Mesenchymal stem cell (in vitro differentiated cells and primary cell): ENCODE measurements around the gene NRG3.

ENCODE experiments used
- DNase-seq: peaks from one replicate; pipeline ENCODE4 v3.0.0-alpha.2; 2013
- H2AFZ ChIP-seq: one replicate; pipeline ENCODE4 v1.6.1; 2013; ENCODE audit warnings: low read depth, mild to moderate bottlenecking, control low read depth, inconsistent platforms, low read length, moderate library complexity
- H2AK5ac ChIP-seq: 2 replicates; pipeline ENCODE4 v1.6.1; 2013; ENCODE audit warnings: low read length, moderate library complexity, mild to moderate bottlenecking, inconsistent platforms; ENCODE audit not compliant: severe bottlenecking
- H2BK120ac ChIP-seq: one replicate; pipeline ENCODE4 v1.6.1; 2013; ENCODE audit warnings: low read depth, mild to moderate bottlenecking, inconsistent platforms, low read length, moderate library complexity
- H2BK12ac ChIP-seq, 2 experiments: one replicate each; pipeline ENCODE4 v1.6.1; 2013; ENCODE audit warnings: inconsistent platforms in 2 of 2, low read length in 2 of 2, mild to moderate bottlenecking in 2 of 2, moderate library complexity in 2 of 2, control low read depth in 1 of 2
- H2BK15ac ChIP-seq: one replicate; pipeline ENCODE4 v1.6.1; 2013; ENCODE audit warnings: mild to moderate bottlenecking, low read depth, inconsistent platforms; ENCODE audit not compliant: poor library complexity, severe bottlenecking
- H2BK5ac ChIP-seq: 2 replicates; pipeline ENCODE4 v1.6.1; 2013; ENCODE audit warnings: low read depth, mild to moderate bottlenecking, low read length, control low read depth, inconsistent platforms; ENCODE audit not compliant: poor library complexity, severe bottlenecking
- H3K14ac ChIP-seq, 2 experiments: one replicate each; pipeline ENCODE4 v1.6.1; 2013; ENCODE audit warnings: inconsistent platforms in 2 of 2, low read length in 2 of 2, control low read depth in 1 of 2, mild to moderate bottlenecking in 1 of 2, moderate library complexity in 1 of 2
- H3K18ac ChIP-seq, 2 experiments: one replicate each; pipeline ENCODE4 v1.6.1; 2013; ENCODE audit warnings: inconsistent platforms in 2 of 2, low read length in 2 of 2, control low read depth in 1 of 2, low read depth in 1 of 2, mild to moderate bottlenecking in 1 of 2
- H3K23ac ChIP-seq, 2 experiments: one replicate each; pipeline ENCODE4 v1.6.1; 2013; ENCODE audit warnings: inconsistent platforms in 2 of 2, low read length in 2 of 2, mild to moderate bottlenecking in 2 of 2, moderate library complexity in 2 of 2, control low read depth in 1 of 2
- H3K27ac ChIP-seq: 2 replicates; pipeline ENCODE4 v1.5.1; 2013; ENCODE audit warnings: mild to moderate bottlenecking, moderate library complexity, low read length, control low read depth, inconsistent platforms; ENCODE audit not compliant: poor library complexity, severe bottlenecking
- H3K27me3 ChIP-seq, 2 experiments: 2 replicates each; pipeline versions ENCODE4 v1.6.1 to v1.7.0; 2013; ENCODE audit warnings: low read length in 2 of 2, mild to moderate bottlenecking in 2 of 2, moderate library complexity in 2 of 2, control low read depth in 1 of 2, inconsistent platforms in 1 of 2; ENCODE audit not compliant: control insufficient read depth in 1 of 2, insufficient read depth in 1 of 2
- H3K36me3 ChIP-seq, 2 experiments: 2 replicates each; pipeline versions ENCODE4 v1.6.1 to v1.7.0; 2013; ENCODE audit warnings: low read length in 2 of 2, control low read depth in 1 of 2, inconsistent platforms in 1 of 2, low read depth in 1 of 2, mild to moderate bottlenecking in 1 of 2; ENCODE audit not compliant: insufficient read depth in 2 of 2, control insufficient read depth in 1 of 2
- H3K4ac ChIP-seq, 2 experiments: one replicate each; pipeline ENCODE4 v1.6.1; 2013; ENCODE audit warnings: inconsistent platforms in 2 of 2, low read length in 2 of 2, mild to moderate bottlenecking in 2 of 2, moderate library complexity in 2 of 2, control low read depth in 1 of 2, low read depth in 1 of 2
- H3K4me1 ChIP-seq: 2 replicates; pipeline ENCODE4 v1.6.1; 2013; ENCODE audit warnings: low read depth, low read length, control low read depth; ENCODE audit not compliant: control insufficient read depth, insufficient read depth
- H3K4me2 ChIP-seq: 2 replicates; pipeline ENCODE4 v1.6.1; 2013; ENCODE audit warnings: low read length, mild to moderate bottlenecking, inconsistent platforms; ENCODE audit not compliant: poor library complexity, severe bottlenecking
- H3K4me3 ChIP-seq, 2 experiments: 2 replicates each; pipeline versions ENCODE4 v1.5.1 to v1.7.0; 2013; ENCODE audit warnings: low read length in 2 of 2, mild to moderate bottlenecking in 2 of 2, control low read depth in 1 of 2, low read depth in 1 of 2; ENCODE audit not compliant: insufficient read depth in 1 of 2
- H3K79me1 ChIP-seq: replicated peaks from 2 replicates; pipeline ENCODE4 v1.6.1; 2013; ENCODE audit warnings: mild to moderate bottlenecking, control low read depth, low read length, inconsistent platforms; ENCODE audit not compliant: poor library complexity, severe bottlenecking
- H3K9ac ChIP-seq: 2 replicates; pipeline ENCODE4 v1.7.0; 2013; ENCODE audit warnings: mild to moderate bottlenecking, low read length, moderate library complexity
- H3K9me3 ChIP-seq: 2 replicates; pipeline ENCODE4 v1.7.0; 2013; ENCODE audit warnings: mild to moderate bottlenecking, low read length; ENCODE audit not compliant: control insufficient read depth
- H4K8ac ChIP-seq: one replicate; pipeline ENCODE4 v1.6.1; 2013; ENCODE audit warnings: inconsistent platforms, mild to moderate bottlenecking, low read length, moderate library complexity
- H4K91ac ChIP-seq: one replicate; pipeline ENCODE4 v1.6.1; 2013; ENCODE audit warnings: mild to moderate bottlenecking, low read length, inconsistent platforms
- WGBS: methylation state at CpG from one replicate; pipeline ENCODE4 v1.1.7; 2013; ENCODE audit warnings: mixed read lengths; 5-methylcytosine and 5-hydroxymethylcytosine counted together

The NRG3 gene

GRCh38 chr10:82685087-82685486 lies 810.1 kb downstream of the NRG3 start:
- DNase-seq, result no peak
- no peak overlapping the region for H2AFZ ChIP-seq
- H3K4me2 ChIP-seq, result no peak overlapping the region
- no peak overlapping the region for H2BK15ac ChIP-seq
- no peak overlapping the region for H3K14ac ChIP-seq
- no peaks in the 10 kb centered on the region for H3K4me1 ChIP-seq
- no peak overlapping the region for H4K8ac ChIP-seq
- H4K91ac ChIP-seq, result no peak overlapping the region
- no peak overlapping the region for H2BK120ac ChIP-seq
- H3K36me3 ChIP-seq, result no peaks in the 10 kb centered on the region
- H3K23ac ChIP-seq, result no peak overlapping the region
- no peaks in the 10 kb centered on the region for H3K79me1 ChIP-seq
- no peak overlapping the region for H3K4ac ChIP-seq
- no peaks in the 10 kb centered on the region for H3K27me3 ChIP-seq
- H3K27ac ChIP-seq, result no peak overlapping the region
- H3K9ac ChIP-seq, result no peak overlapping the region
- H3K9me3 ChIP-seq, result no peaks in the 10 kb centered on the region
- no peak overlapping the region for H3K18ac ChIP-seq
- no peak overlapping the region for H2BK5ac ChIP-seq
- no peak overlapping the region for H2BK12ac ChIP-seq
- no peak overlapping the region for H2AK5ac ChIP-seq
- WGBS, result 92% methylated on average over 1 of the region's 2 CpGs
- H3K4me3 ChIP-seq, result no peak overlapping the region

GRCh38 chr10:82691211-82691610 lies 816.2 kb downstream of the NRG3 start:
- H3K4me3 ChIP-seq, result no peak overlapping the region
- no peaks in the 10 kb centered on the region for H3K79me1 ChIP-seq
- H3K27me3 ChIP-seq, result no peaks in the 10 kb centered on the region
- H2BK15ac ChIP-seq, result no peak overlapping the region
- no peak overlapping the region for H2AFZ ChIP-seq
- no peak overlapping the region for H2BK12ac ChIP-seq
- DNase-seq, result no peak
- no peak overlapping the region for H2BK120ac ChIP-seq
- no peaks in the 10 kb centered on the region for H3K4me1 ChIP-seq
- H3K14ac ChIP-seq, result no peak overlapping the region
- H3K23ac ChIP-seq, result no peak overlapping the region
- no peaks in the 10 kb centered on the region for H3K36me3 ChIP-seq
- no peak overlapping the region for H3K4ac ChIP-seq
- no peak overlapping the region for H2BK5ac ChIP-seq
- H3K4me2 ChIP-seq, result no peak overlapping the region
- H2AK5ac ChIP-seq, result no peak overlapping the region
- no peak overlapping the region for H4K8ac ChIP-seq
- no peak overlapping the region for H3K9ac ChIP-seq
- no peak overlapping the region for H3K27ac ChIP-seq
- 97% methylated on average over 2 of the region's 2 CpGs for WGBS
- H3K18ac ChIP-seq, result no peak overlapping the region
- no peak overlapping the region for H4K91ac ChIP-seq
- H3K9me3 ChIP-seq, result peaks cover 2% of the 10 kb centered on the region

- no peak overlapping the region for H3K4me3 ChIP-seq
- H3K4me1 ChIP-seq, result no peaks in the 10 kb centered on the region
- no peak overlapping the region for H2BK15ac ChIP-seq
- no peak overlapping the region for H3K23ac ChIP-seq
- no peak overlapping the region for H2AFZ ChIP-seq
- no peak overlapping the region for H3K4me2 ChIP-seq
- no peak for DNase-seq
- no peaks in the 10 kb centered on the region for H3K27me3 ChIP-seq
- peaks cover 2% of the 10 kb centered on the region for H3K9me3 ChIP-seq
- H2BK5ac ChIP-seq, result no peak overlapping the region
- no peak overlapping the region for H2AK5ac ChIP-seq
- no peak overlapping the region for H2BK120ac ChIP-seq
- H4K8ac ChIP-seq, result no peak overlapping the region
- no peak overlapping the region for H4K91ac ChIP-seq
- no peak overlapping the region for H2BK12ac ChIP-seq
- 98% methylated on average over 4 of the region's 4 CpGs for WGBS
- H3K9ac ChIP-seq, result no peak overlapping the region
- H3K4ac ChIP-seq, result no peak overlapping the region
- H3K18ac ChIP-seq, result no peak overlapping the region
- no peaks in the 10 kb centered on the region for H3K79me1 ChIP-seq
- no peaks in the 10 kb centered on the region for H3K36me3 ChIP-seq
- no peak overlapping the region for H3K14ac ChIP-seq
- H3K27ac ChIP-seq, result no peak overlapping the region
Measured at GRCh38 chr10:82692458-82692857, 817.5 kb downstream of the NRG3 start.

- Histone ChIP-seq H2AFZ (no peak overlapping the region), H3K4ac (no peak overlapping the region), H3K27me3 (no peaks in the 10 kb centered on the region), H3K14ac (no peak overlapping the region), H3K4me3 (no peak overlapping the region), H4K91ac (no peak overlapping the region), H3K9ac (no peak overlapping the region), H2BK120ac (no peak overlapping the region), H3K18ac (no peak overlapping the region), H2BK5ac (no peak overlapping the region), H2BK12ac (no peak overlapping the region), H3K36me3 (no peaks in the 10 kb centered on the region), H3K27ac (no peak overlapping the region), H2AK5ac (no peak overlapping the region), H3K23ac (no peak overlapping the region), H4K8ac (no peak overlapping the region), H3K79me1 (no peaks in the 10 kb centered on the region), H3K4me1 (no peaks in the 10 kb centered on the region), H2BK15ac (no peak overlapping the region), H3K4me2 (no peak overlapping the region), H3K9me3 (no peaks in the 10 kb centered on the region)
- DNase-seq, result no peak
- no CpG with 5 or more reads among the region's 1 CpG for WGBS
Measured at GRCh38 chr10:82721831-82722230, 846.8 kb downstream of the NRG3 start.
